GM19351 (cell line): ENCODE data around the gene NSD1.
"Not testable (repeated sequence)": the region's sequence is repeated elsewhere in the genome, so short reads cannot be mapped to it uniquely, and the experiment has no call there.

Experiments used
- ATAC-seq: cut with Tn5 transposase; IDR thresholded peaks from one replicate; pipeline ENCODE4 v1.9.1; 2021; ENCODE audit warnings: mild to moderate bottlenecking, moderate library complexity; ENCODE audit not compliant: unreplicated experiment

NSD1 gene

GRCh38 chr5:177123789-177124485 is 9.6 kb upstream of the NSD1 start:
- ATAC-seq, result peak; percentile 35

GRCh38 chr5:177124486-177124991 is 9.0 kb upstream of the NSD1 start:
- ATAC-seq, result peak; percentile 83

- ATAC-seq, result no peak
Measured at GRCh38 chr5:177126771-177127170, 6.8 kb upstream of the NSD1 start.

- ATAC-seq, result no peak
Measured at GRCh38 chr5:177128551-177128981, 5.0 kb upstream of the NSD1 start.

GRCh38 chr5:177130211-177131018 is 3.2 kb upstream of the NSD1 start:
- ATAC-seq, result no peak

GRCh38 chr5:177131019-177131320 is 2.6 kb upstream of the NSD1 start:
- no peak for ATAC-seq

- no peak for ATAC-seq
Measured at GRCh38 chr5:177131352-177132135, 2.0 kb upstream of the NSD1 start.

GRCh38 chr5:177132136-177133095 is 1.2 kb upstream of the NSD1 start:
- peak; percentile 2 for ATAC-seq

GRCh38 chr5:177133853-177134696 is 502 bp downstream of the NSD1 start:
- ATAC-seq, result peak; percentile 34

- ATAC-seq, result no peak
Measured at GRCh38 chr5:177134697-177135225, 1.2 kb downstream of the NSD1 start.

GRCh38 chr5:177140312-177140711 is 6.7 kb downstream of the NSD1 start:
- ATAC-seq, result no peak

GRCh38 chr5:177141496-177141895 is 7.9 kb downstream of the NSD1 start:
- no peak for ATAC-seq

- no peak for ATAC-seq
Measured at GRCh38 chr5:177142098-177142611, 8.6 kb downstream of the NSD1 start.

GRCh38 chr5:177142778-177143177 is 9.2 kb downstream of the NSD1 start:
- no peak for ATAC-seq

- ATAC-seq, result no peak
Measured at GRCh38 chr5:177146891-177147638, 13.5 kb downstream of the NSD1 start.

- not testable (repeated sequence) for ATAC-seq
Measured at GRCh38 chr5:177150061-177150460, 16.5 kb downstream of the NSD1 start.

GRCh38 chr5:177154003-177154643 is 20.6 kb downstream of the NSD1 start:
- no peak for ATAC-seq

GRCh38 chr5:177162379-177162778 is 28.8 kb downstream of the NSD1 start:
- no peak for ATAC-seq
